Loucy (cell line): ENCODE measurements around the gene PPIP5K1.
"Not testable (repeated sequence)": the region's sequence is repeated elsewhere in the genome, so short reads cannot be mapped to it uniquely, and the experiment has no call there.

Experiments
- H2AFZ ChIP-seq: fragments of 200-600 bp; sonication (generic); 2 replicates; pipeline ENCODE4 v1.6.0; 2016; ENCODE audit warnings: antibody characterized with exemption, mild to moderate bottlenecking, low read length, moderate library complexity
- H3F3A ChIP-seq: fragments of 200-600 bp; 2 replicates; pipeline ENCODE4 v1.6.0; 2016; ENCODE audit warnings: antibody characterized with exemption, low read depth, mild to moderate bottlenecking
- H3K27me3 ChIP-seq: fragments of 200-600 bp; sonication (generic); 2 replicates; pipeline ENCODE4 v1.6.1; 2014; ENCODE audit warnings: low read length, mild to moderate bottlenecking; ENCODE audit not compliant: insufficient read depth, poor library complexity, severe bottlenecking
- H3K36me3 ChIP-seq: fragments of 200-600 bp; sonication (generic); 2 replicates; pipeline ENCODE4 v1.6.1; 2016; ENCODE audit warnings: low read length; ENCODE audit not compliant: insufficient read depth
- H3K4me1 ChIP-seq: fragments of 200-600 bp; sonication (generic); 2 replicates; pipeline ENCODE4 v1.5.1; 2014; ENCODE audit warnings: low read length, mild to moderate bottlenecking; ENCODE audit not compliant: insufficient read depth, poor library complexity, severe bottlenecking
- H3K4me2 ChIP-seq: fragments of 200-600 bp; sonication (generic); 2 replicates; pipeline ENCODE4 v1.6.0; 2014; ENCODE audit warnings: antibody characterized with exemption, low read length, low read depth, mild to moderate bottlenecking; ENCODE audit not compliant: poor library complexity, severe bottlenecking
- H3K4me3 ChIP-seq: fragments of 200-600 bp; sonication (generic); 2 replicates; pipeline ENCODE4 v1.5.1; 2014; ENCODE audit warnings: low read length, mild to moderate bottlenecking, mixed read lengths; ENCODE audit not compliant: poor library complexity, severe bottlenecking
- H3K79me2 ChIP-seq: fragments of 200-600 bp; sonication (generic); 2 replicates; pipeline ENCODE4 v1.6.1; 2014; ENCODE audit warnings: low read length; ENCODE audit not compliant: insufficient read depth
- H3K9ac ChIP-seq: fragments of 200-600 bp; sonication (generic); 2 replicates; pipeline ENCODE4 v1.6.0; 2014; ENCODE audit warnings: mild to moderate bottlenecking, low read depth, low read length, moderate library complexity; ENCODE audit not compliant: poor library complexity, severe bottlenecking
- H3K9me2 ChIP-seq: fragments of 200-600 bp; sonication (generic); replicated peaks from 2 replicates; pipeline ENCODE4 v1.6.1; 2016; ENCODE audit warnings: low read depth, low read length, mixed read lengths
- H3K9me3 ChIP-seq: fragments of 200-600 bp; sonication (generic); 2 replicates; pipeline ENCODE4 v1.6.1; 2014; ENCODE audit warnings: mild to moderate bottlenecking, antibody characterized with exemption, low read length, low read depth; ENCODE audit not compliant: insufficient read depth
- H4K20me1 ChIP-seq: fragments of 200-600 bp; sonication (generic); 2 replicates; pipeline ENCODE4 v1.6.0; 2014; ENCODE audit warnings: antibody characterized with exemption, low read length, mild to moderate bottlenecking; ENCODE audit not compliant: insufficient read depth, poor library complexity, severe bottlenecking

The PPIP5K1 gene

DNA sequence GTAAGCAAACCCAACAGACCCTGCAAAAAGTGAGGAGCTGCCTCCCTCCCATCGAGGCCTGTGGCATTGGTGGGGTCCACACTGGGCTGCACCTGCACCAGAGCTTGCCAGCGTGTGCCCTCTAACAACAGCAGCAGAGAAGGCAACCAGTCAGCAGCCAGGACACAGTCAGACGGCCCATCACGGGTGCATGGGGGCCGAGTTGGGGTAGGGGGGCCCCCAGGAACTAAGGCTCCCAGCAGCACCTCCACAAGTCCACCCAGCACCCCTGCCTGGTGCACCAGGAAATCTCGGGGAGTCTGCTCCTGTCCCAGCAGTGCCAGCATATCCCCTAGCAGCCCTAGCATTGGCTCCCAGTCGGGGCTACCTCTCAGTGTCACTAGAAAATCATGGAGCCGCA is 27.7 kb upstream of the PPIP5K1 start:
- H3K4me3 ChIP-seq, H3F3A ChIP-seq, H3K27me3 ChIP-seq, H4K20me1 ChIP-seq, H2AFZ ChIP-seq, H3K9me3 ChIP-seq, H3K36me3 ChIP-seq, H3K9ac ChIP-seq, H3K4me1 ChIP-seq, H3K9me2 ChIP-seq, H3K4me2 ChIP-seq, H3K79me2 ChIP-seq: not testable (repeated sequence)

DNA sequence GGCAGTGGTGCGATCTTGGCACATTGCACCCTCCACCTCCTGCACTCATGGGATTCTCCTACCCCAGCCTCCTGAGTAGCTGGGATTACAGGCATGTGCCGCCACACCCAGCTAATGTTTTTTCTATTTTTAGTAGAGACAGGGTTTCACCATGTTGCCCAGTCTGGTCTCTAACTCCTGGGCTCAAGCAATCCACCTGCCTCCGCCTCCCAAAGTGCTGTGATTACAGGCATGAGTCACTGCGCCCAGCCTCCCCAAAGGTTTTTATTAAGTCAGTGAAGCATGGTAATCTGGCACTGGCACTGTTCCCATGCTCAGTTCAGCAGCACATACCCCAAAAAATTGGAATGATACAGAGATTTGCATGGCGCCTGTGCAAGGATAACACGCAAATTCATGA is 12.2 kb upstream of the PPIP5K1 start:
- not testable (repeated sequence) for H2AFZ ChIP-seq, H3K4me1 ChIP-seq, H3K9me2 ChIP-seq, H3K4me2 ChIP-seq, H3K9ac ChIP-seq, H3K79me2 ChIP-seq, H4K20me1 ChIP-seq, H3K36me3 ChIP-seq, H3K27me3 ChIP-seq, H3K9me3 ChIP-seq, H3K4me3 ChIP-seq, H3F3A ChIP-seq

DNA sequence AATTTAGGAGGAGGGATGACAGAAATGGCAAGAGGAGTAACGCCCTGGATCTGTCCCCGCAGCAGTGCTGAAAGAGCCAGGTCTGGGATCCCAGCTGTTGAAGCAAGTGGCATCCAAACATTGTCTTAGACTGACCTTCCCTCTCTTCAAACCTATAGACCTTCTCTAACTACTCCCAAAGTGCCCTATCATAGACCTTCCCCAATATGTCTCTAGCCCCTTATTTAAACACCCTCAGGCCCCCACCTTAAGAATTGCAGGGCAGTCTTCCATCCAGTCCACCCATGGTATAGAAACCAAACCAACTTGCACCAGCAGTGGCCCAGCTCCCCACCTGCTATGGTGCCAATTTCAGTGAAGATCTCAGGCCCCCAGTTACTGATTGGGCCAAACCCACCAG is 10.2 kb upstream of the PPIP5K1 start:
- not testable (repeated sequence) for H3F3A ChIP-seq, H3K4me2 ChIP-seq, H4K20me1 ChIP-seq, H3K79me2 ChIP-seq, H3K4me1 ChIP-seq, H3K4me3 ChIP-seq, H3K9me3 ChIP-seq, H3K36me3 ChIP-seq, H3K27me3 ChIP-seq, H2AFZ ChIP-seq, H3K9me2 ChIP-seq, H3K9ac ChIP-seq

- H3K36me3 ChIP-seq, H3K9me3 ChIP-seq, H3K79me2 ChIP-seq, H3K4me2 ChIP-seq, H3K9me2 ChIP-seq, H3K27me3 ChIP-seq, H3K4me3 ChIP-seq, H3F3A ChIP-seq, H3K4me1 ChIP-seq, H2AFZ ChIP-seq, H3K9ac ChIP-seq, H4K20me1 ChIP-seq: not testable (repeated sequence)
Measured at GRCh38 chr15:43599131-43599530, 9.1 kb upstream of the PPIP5K1 start.

DNA sequence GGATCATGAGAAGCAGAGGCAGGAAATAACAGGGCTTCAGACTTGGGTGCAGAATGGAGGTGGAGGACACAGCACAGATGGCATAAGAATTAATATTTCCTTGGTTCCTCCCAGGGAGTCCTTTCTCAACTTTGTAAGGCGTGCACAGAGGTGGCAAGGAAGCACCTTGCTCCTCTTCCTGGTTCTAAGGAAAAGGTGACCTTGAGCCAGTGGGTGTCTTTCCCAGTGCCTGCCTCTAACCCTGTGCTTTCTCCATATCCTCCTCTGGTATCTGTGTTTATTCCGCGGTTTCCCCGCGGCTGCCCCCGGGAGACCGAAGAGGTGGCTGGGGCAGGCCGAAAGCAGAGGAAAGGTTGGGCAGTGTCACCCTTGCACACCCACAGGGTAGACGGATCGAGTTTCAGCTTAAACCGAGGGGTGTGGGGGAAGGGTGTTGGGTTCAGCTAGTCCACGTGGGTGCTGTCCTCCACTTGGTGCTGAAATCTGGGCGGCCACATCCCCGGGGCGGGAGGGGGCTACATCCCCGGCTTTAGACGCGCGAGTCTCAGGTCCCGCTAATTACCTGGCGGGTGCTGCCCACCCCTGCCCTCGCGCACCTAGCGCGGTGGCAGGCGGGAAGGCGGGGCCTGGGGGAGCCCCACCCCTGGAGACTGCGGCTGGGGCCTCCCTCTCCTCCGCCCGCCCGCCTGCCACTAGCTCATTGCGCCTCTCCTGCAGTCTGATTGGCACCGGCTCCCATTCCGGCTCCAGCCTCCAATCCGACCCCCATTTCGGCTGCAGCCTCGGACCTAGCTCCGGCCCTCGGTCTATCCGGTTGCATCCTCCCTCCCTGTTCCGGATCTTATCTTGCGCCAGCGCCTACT is 3.6 kb upstream of the PPIP5K1 start, which contains the start of gene CKMT1B:
Gene CKMT1B (plus strand): TSS at position 700 of the 863 bp plus-strand sequence. CDS start 192 bp downstream, outside the sequence.
- H3K4me1 ChIP-seq, H3K9me2 ChIP-seq, H3K9me3 ChIP-seq, H3K36me3 ChIP-seq, H3K79me2 ChIP-seq, H3K27me3 ChIP-seq, H4K20me1 ChIP-seq, H3K4me2 ChIP-seq, H3F3A ChIP-seq, H3K9ac ChIP-seq, H2AFZ ChIP-seq, H3K4me3 ChIP-seq: not testable (repeated sequence)

- H3F3A ChIP-seq, H2AFZ ChIP-seq, H3K4me3 ChIP-seq, H3K9me2 ChIP-seq, H3K27me3 ChIP-seq, H3K36me3 ChIP-seq, H4K20me1 ChIP-seq, H3K9me3 ChIP-seq, H3K4me1 ChIP-seq, H3K9ac ChIP-seq, H3K79me2 ChIP-seq, H3K4me2 ChIP-seq: not testable (repeated sequence)
Measured at GRCh38 chr15:43592841-43593240, 2.8 kb upstream of the PPIP5K1 start.

GRCh38 chr15:43574607-43575006 is 15.4 kb downstream of the PPIP5K1 start:
- H3K79me2 ChIP-seq, H4K20me1 ChIP-seq, H3K27me3 ChIP-seq, H3K4me3 ChIP-seq, H3F3A ChIP-seq, H3K4me1 ChIP-seq, H2AFZ ChIP-seq, H3K9ac ChIP-seq, H3K36me3 ChIP-seq, H3K9me2 ChIP-seq, H3K9me3 ChIP-seq, H3K4me2 ChIP-seq: not testable (repeated sequence)
